HL-60 (cell line): ENCODE measurements around the gene EYA4.

Experiments used
- DNase-seq, 2 experiments: peaks; one replicate each; pipeline ENCODE4 v3.0.0-alpha.2; 2010 to 2020; ENCODE audit warnings: low read depth in 1 of 2, low spot score in 1 of 2
- H3K27ac ChIP-seq: fragments of 250-450 bp; sonication (Bioruptor Pico); replicated peaks from 2 replicates; pipeline ENCODE4 v1.5.1; 2020; ENCODE audit warnings: mild to moderate bottlenecking, moderate library complexity
- H3K27me3 ChIP-seq: fragments of 250-450 bp; sonication (Bioruptor Pico); 2 replicates; pipeline ENCODE4 v1.5.1; 2021; ENCODE audit warnings: mild to moderate bottlenecking, moderate library complexity; ENCODE audit not compliant: insufficient read depth, poor library complexity, severe bottlenecking
- H3K4me3 ChIP-seq: replicated peaks from 2 replicates; pipeline ENCODE4 v1.5.1; 2011; ENCODE audit warnings: mild to moderate bottlenecking, control low read depth, low read length; ENCODE audit not compliant: insufficient read depth
- GABPA ChIP-seq: IDR thresholded peaks from 2 replicates; pipeline ENCODE4 v1.6.1; 2012; ENCODE audit warnings: low read depth
- POLR2AphosphoS5 ChIP-seq: IDR thresholded peaks from 2 replicates; pipeline ENCODE4 v1.6.1; 2012; ENCODE audit warnings: low read depth
- SPI1 ChIP-seq: IDR thresholded peaks from 2 replicates; pipeline ENCODE4 v1.6.1; 2012; ENCODE audit warnings: low read depth, mild to moderate bottlenecking, borderline replicate concordance
- TF ChIP-seq, protein P1 (sequence below): IDR thresholded peaks from 2 replicates; pipeline ENCODE4 v1.6.1; 2012; ENCODE audit warnings: low read depth; ENCODE audit not compliant: insufficient replicate concordance
- TF ChIP-seq, protein P2 (sequence below): IDR thresholded peaks from one replicate; pipeline ENCODE4 v1.5.1; 2011; ENCODE audit warnings: low read length, control low read depth, inconsistent platforms; ENCODE audit not compliant: insufficient read depth

Gene EYA4

DNA sequence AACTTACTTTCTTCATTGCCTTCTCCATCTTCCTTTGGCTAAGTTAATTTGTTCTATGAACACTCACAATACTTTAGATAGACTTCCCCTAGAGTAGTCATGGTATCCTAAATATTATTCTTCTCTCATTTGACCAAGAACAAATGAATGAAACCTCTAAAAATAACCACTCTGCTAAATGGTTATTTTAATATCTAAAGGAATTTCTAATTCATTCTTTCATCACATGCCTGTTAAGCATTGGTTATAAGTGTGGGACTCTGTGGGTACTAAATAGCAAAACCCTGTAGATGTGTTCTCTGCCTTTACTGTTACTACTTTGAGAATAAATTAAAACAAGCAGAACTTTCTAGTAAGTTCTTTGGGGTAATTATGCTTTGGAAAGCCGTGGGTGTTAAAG, 138.9 kb downstream of the EYA4 start:
- no peak for DNase-seq
- Histone ChIP-seq H3K27ac (no peak overlapping the region), H3K27me3 (no peaks in the 10 kb centered on the region), H3K4me3 (no peak overlapping the region)
- TF ChIP-seq, protein P1, sequence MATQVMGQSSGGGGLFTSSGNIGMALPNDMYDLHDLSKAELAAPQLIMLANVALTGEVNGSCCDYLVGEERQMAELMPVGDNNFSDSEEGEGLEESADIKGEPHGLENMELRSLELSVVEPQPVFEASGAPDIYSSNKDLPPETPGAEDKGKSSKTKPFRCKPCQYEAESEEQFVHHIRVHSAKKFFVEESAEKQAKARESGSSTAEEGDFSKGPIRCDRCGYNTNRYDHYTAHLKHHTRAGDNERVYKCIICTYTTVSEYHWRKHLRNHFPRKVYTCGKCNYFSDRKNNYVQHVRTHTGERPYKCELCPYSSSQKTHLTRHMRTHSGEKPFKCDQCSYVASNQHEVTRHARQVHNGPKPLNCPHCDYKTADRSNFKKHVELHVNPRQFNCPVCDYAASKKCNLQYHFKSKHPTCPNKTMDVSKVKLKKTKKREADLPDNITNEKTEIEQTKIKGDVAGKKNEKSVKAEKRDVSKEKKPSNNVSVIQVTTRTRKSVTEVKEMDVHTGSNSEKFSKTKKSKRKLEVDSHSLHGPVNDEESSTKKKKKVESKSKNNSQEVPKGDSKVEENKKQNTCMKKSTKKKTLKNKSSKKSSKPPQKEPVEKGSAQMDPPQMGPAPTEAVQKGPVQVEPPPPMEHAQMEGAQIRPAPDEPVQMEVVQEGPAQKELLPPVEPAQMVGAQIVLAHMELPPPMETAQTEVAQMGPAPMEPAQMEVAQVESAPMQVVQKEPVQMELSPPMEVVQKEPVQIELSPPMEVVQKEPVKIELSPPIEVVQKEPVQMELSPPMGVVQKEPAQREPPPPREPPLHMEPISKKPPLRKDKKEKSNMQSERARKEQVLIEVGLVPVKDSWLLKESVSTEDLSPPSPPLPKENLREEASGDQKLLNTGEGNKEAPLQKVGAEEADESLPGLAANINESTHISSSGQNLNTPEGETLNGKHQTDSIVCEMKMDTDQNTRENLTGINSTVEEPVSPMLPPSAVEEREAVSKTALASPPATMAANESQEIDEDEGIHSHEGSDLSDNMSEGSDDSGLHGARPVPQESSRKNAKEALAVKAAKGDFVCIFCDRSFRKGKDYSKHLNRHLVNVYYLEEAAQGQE: no peak
- TF ChIP-seq SPI1: no peak
- TF ChIP-seq, protein P2, sequence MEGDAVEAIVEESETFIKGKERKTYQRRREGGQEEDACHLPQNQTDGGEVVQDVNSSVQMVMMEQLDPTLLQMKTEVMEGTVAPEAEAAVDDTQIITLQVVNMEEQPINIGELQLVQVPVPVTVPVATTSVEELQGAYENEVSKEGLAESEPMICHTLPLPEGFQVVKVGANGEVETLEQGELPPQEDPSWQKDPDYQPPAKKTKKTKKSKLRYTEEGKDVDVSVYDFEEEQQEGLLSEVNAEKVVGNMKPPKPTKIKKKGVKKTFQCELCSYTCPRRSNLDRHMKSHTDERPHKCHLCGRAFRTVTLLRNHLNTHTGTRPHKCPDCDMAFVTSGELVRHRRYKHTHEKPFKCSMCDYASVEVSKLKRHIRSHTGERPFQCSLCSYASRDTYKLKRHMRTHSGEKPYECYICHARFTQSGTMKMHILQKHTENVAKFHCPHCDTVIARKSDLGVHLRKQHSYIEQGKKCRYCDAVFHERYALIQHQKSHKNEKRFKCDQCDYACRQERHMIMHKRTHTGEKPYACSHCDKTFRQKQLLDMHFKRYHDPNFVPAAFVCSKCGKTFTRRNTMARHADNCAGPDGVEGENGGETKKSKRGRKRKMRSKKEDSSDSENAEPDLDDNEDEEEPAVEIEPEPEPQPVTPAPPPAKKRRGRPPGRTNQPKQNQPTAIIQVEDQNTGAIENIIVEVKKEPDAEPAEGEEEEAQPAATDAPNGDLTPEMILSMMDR: no peak
- no peak for TF ChIP-seq POLR2AphosphoS5
- TF ChIP-seq GABPA: no peak

DNA sequence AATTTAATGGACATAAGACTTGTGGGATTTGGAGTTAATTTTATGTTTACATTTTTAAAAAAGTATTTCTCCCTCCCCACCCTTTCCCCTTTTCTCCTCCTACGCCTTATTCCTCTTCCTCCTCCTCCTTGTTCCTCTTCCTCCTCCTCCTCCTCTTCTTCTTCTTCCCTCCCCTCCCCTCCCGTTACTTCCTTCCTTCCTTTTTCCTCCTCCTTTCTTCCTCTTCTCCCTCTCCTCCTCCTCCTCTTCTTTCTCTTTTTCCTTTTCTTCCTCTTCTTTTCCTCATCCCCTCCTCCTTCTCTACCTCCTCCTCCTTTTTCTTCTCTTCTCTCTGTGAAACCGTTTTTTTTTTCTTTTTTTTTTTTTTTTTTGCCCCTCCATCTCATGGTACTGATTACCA, 139.6 kb downstream of the EYA4 start:
- no peaks in the 10 kb centered on the region for H3K27me3 ChIP-seq
- no peak overlapping the region for H3K27ac ChIP-seq
- no peak for DNase-seq
- H3K4me3 ChIP-seq: no peak overlapping the region
- TF ChIP-seq, protein P2: no peak
- TF ChIP-seq, protein P1: no peak
- TF ChIP-seq SPI1 (no peak), POLR2AphosphoS5 (no peak), GABPA (no peak)

DNA sequence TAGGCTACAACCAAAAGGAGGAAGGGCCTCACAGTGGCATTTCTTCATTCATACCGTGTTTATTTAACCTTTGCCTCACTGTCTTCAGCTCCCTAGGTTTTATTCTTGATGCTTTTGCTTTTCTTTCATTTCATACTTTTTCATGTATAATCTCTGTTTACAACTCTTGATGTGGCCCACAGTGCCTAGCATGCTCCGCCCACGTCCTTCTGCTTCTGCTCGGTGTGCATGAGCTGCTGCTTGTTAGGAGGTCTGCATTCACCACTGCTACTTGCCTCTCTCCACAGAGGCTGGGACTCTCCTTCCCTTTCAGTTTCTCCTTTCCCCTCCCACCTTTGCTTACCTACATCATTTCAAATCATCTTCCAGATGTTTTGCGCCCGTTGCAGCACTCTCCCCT, 147.6 kb downstream of the EYA4 start:
- Histone ChIP-seq H3K27me3 (no peaks in the 10 kb centered on the region), H3K27ac (no peak overlapping the region), H3K4me3 (no peak overlapping the region)
- TF ChIP-seq GABPA (no peak), POLR2AphosphoS5 (no peak), SPI1 (no peak)
- TF ChIP-seq, protein P1: no peak
- TF ChIP-seq, protein P2: no peak
- no peak for DNase-seq
